Measurements from ENCODE around the gene BTG1.

BTG1 gene

DNA sequence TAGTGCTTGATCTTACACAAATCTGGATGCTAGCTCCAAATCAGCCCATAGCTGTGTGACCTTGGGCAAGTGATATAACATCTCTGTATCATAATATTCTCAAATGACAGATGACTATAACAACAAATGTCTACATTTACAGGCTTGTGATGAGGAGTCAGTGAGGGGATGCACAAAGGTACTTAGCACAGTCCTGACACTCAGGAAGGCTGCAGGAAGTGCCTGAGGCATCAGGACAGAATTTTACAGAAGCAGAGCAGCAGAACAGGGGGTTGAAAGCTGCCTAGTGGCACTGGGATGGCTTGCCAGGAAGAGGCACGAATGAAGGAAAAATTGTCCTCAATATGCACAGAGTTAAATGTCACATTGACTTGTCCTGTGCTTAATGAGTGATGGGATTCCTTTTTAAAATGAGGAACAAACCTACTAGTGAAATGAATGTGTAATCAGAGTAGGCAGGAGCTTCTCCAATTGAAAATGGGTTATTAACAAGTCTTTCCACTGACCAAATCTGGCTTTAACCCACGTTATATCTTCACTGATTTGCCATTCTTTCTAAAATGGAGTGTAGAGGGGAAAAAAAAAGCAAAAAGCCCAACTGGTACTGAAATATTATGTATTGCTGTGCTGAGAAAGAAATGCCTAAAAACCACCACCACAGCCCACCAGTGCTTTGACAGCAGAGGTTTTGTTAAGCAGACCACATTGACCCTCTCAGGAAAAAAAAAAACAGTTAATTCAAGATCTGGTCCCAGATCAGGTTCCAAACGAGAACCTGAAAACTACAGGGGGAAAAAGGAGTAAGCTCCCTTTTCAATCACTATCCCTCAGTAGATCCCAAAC lies 11.6 kb downstream of the BTG1 start:
- no peak for DNase-seq (ENCODE audit: low read depth in 2 of 2)

DNA sequence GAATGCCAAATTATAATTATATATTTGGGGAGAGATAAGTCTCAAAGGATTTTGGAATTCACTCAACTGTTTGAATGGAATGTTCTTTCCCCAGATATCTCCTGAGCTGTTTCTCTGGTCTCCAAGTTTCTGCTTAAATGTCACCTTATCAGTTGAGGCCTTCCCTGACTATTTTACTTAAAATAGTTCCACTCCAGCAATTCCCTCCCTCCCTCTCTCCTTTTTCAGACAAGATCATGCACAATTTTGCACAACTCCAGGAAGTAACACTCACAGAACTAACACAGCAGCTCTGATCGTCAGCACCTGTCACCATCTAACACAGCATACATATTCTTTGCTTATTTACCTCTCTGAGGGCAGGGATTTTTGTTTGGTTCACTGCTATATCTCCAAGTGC lies 12.5 kb downstream of the BTG1 start:
- no peak for DNase-seq (ENCODE audit: low read depth in 2 of 2)

- no peak for DNase-seq (ENCODE audit: low read depth in 2 of 2)
These were observed 13.4 kb downstream of the BTG1 start for GRCh38 chr12:92132288-92132687.

DNA sequence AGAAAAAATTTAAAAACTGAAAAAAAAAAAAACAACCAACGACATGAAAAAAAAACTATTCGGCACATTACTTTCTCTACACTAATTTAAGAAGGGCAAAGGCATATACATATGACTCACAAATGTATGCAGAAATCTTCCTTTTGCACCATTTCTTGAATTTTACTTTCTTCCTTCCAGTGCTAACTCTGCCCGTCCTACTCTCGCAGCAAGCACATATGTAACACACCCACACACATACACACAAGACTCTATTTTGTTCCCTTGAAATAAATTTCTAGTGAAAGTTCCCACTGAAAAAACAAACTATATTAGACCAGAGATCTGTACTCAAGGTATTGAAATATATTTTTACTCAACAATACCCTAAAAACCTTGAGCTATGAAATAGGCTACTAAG lies 14.6 kb downstream of the BTG1 start:
- DNase-seq (ENCODE audit: low read depth in 2 of 2), result no peak

DNA sequence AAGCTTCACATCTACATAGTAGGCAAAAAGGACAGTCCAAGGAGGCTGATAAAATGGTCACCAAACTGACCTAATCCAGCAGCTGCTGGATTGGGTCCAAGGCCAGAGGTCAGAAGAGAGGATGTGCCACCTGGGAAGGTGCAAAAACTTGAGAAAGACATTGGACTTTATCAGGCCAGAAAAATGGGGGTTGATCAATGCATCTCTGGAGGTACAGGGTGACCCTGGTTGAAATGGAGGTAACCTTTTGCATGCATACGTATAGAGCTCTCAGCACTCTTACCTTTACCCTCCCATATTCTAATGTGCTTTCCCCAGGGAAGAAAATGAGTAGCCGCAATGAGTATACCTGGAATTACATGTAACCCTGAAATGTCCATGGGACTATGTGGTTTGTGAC lies 16.0 kb downstream of the BTG1 start:
- DNase-seq (ENCODE audit: low read depth in 2 of 2), result no peak

DNA sequence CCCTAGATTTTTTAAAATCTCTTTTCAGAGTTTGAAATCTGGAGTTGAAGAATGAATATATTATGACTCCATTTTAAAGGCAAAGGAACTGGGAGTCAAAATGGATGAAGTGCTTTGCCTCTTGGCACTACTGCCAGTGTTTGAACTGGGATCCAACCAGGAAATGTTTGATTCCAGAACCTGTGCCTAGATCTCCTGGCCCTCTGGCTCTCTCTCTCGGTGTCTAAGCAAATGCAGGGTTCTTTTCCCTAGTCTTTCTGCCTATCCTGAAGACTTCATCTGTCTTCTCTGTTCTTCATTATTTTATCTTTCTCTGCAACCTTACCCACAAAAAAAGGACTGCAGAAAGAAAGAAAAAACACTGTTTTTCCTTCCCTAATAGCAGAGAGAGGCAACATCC lies 17.0 kb downstream of the BTG1 start:
- DNase-seq (ENCODE audit: low read depth in 2 of 2), result no peak

- no peak for DNase-seq (ENCODE audit: low read depth in 2 of 2)
These were observed 21.0 kb downstream of the BTG1 start for GRCh38 chr12:92124689-92125029.

DNA sequence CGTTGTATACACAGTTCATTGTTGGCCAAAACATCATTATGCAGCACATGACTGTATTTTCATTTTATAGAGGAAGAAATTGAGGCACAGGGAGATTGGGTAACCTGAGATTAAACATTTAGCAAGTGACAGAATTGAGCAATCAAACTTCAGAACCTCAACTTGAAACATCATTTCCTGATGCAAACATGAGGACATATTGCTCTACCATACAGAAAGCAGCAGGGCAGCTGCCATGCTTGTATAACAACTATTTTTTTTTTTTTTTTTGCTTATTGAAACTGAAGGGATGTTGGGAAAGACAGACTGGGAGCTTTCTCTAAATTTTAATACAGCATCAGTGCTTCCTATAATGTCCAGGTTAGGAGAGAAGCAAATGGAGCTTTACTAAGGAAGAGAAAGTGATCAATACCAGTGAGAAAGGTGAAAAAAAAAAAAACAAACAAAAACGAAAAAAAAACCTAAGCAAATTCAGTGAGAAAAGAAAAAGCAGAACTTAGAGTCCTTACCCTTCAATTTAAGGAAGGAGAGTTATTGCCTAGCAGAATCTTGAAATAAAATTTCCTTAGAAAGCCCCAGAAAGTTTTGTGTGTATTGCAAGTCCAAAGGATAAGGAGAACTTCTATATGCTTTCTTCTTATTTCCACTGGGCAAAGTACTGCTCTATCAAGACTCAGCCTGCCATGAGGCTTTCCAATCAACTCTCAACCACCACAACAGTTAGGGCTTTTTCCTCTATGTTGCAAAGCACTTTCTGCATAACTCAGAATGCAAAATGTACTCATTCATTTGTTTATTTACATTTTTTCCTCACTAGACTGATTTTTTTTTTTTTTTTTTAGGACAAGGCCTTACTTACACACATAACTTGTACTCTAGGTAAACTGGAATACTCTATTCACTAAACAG lies 21.6 kb downstream of the BTG1 start:
- DNase-seq (ENCODE audit: low read depth in 2 of 2), result no peak

DNA sequence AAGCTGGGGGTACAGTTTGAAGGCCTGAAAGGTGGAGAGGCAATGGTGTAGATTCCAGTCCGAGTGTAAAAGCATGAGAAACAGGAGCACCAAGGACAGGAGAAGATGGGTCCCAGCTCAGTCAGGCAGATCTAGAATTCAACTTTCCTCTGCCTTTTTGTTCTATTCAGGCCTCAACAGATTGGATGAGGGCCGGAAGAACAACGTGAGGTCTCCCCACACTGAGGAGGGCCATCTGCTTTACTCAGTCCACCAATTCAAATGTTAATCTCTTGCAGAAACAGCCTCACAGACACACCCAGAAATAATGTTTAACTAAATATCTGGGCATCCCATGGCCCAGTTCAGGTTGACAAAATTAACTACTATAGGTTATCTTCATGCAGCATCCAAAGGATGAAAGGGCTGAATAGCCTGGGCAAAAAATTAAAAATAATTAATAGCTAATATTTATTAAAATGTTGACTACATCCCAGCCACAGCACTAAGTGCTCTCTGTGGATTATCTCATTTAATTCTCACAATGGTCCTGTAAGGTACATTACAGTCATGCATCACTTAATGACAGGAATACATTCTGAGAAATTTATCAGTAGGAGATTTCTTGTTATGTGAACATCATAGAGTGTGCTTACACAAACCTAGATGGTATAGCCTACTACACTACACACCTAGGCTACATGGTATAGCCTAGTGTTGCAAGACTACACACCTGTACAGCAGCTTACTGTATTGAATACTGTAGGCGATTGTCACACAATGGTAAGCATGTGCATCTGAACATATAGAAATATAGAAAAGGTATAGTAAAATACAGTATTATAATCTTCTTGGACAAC lies 22.5 kb downstream of the BTG1 start:
- no peak for DNase-seq (ENCODE audit: low read depth in 2 of 2)

GRCh38 chr12:92121826-92122225 lies 23.8 kb downstream of the BTG1 start:
- DNase-seq (ENCODE audit: low read depth in 2 of 2), result no peak

GRCh38 chr12:92118826-92119536 lies 26.7 kb downstream of the BTG1 start:
- DNase-seq (ENCODE audit: low read depth in 2 of 2), result no peak

DNA sequence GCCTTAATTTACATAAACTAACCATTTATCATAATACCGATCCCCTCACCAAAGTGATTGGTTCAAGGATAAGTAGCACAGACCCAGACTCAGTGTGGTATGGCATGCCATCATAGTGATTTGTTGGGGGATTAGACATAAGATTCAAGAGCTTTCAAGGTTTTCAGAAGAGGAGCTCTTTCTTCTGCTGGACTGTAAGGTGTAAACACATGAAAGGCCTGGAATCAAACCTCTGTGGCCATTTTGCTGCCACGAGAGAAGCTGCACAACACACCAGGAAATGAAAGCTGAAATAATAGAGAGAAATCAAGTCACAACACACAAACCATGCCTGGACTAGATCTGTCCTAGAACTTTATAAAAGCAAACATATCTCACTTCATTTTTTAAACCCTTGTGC lies 30.8 kb downstream of the BTG1 start:
- DNase-seq (ENCODE audit: low read depth in 2 of 2), result no peak

- no peak for DNase-seq (ENCODE audit: low read depth in 2 of 2)
These were observed 34.4 kb downstream of the BTG1 start for GRCh38 chr12:92111256-92111655.

- DNase-seq (ENCODE audit: low read depth in 2 of 2), result no peak
These were observed 35.5 kb downstream of the BTG1 start for GRCh38 chr12:92110083-92110640.

DNA sequence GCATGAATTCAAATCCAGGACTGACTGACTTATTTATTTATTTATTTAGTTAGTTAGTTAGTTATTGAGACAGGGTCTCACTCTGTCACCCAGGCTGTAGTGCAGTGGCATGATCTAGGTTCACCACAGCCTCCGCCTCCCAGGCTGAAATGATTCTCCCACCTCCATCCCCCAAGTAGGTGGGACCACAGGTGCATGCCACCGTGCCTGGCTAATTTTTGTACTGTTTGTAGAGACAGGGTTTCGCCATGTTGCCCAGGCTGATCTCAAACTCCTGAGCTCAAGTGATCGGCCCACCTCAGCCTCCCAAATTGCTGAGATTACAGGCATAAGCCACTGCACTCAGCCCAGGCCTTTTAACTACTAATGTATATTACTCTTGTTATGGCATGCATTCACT lies 36.0 kb downstream of the BTG1 start:
- DNase-seq (ENCODE audit: low read depth in 2 of 2), result no peak

GRCh38 chr12:92108651-92109050 lies 37.0 kb downstream of the BTG1 start:
- no peak for DNase-seq (ENCODE audit: low read depth in 2 of 2)

DNA sequence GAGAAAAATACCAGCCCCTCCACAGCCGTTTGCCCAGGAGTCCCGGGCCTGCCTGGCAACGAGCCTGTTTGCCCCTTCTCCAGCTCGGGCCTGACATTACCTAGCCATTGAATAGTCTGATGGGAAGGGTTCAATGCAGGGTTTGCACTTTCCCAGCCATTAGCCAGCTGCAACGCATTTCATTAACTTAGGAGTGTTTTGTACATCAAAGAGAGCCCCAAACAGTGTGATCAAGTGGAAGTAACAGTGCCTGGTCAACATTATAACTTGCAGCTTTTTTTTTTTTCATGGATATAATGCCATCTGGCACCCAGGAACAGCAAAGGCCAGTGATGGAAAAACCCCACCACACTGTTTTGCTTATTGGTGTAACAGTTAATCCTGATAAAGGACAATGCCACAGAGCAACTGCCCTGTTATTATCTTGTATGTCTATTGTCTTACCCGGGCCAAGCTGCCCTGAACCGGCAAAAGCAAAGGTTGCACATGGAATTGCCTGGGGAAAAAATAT lies 38.0 kb downstream of the BTG1 start:
- no peak for DNase-seq (ENCODE audit: low read depth in 2 of 2)

DNA sequence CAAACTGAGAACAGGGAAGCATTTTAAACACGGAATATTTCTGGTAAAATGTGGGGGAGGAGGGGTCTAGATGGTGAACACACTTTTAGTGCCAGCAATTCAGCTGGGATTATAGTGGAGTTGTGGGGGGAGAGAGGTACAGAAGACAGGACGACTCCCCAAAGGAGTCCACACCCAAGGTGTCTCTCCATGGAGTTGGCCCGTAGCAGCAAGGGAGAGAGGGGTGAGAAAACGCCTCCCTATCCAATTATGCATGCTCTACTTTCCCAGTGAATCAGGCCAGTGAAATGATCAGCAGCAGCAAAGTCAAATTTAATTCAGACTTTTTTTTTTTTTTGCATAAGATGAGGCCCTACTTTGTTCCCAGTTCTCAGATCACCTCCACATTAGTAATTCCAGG lies 38.6 kb downstream of the BTG1 start:
- DNase-seq (ENCODE audit: low read depth in 2 of 2), result no peak

DNA sequence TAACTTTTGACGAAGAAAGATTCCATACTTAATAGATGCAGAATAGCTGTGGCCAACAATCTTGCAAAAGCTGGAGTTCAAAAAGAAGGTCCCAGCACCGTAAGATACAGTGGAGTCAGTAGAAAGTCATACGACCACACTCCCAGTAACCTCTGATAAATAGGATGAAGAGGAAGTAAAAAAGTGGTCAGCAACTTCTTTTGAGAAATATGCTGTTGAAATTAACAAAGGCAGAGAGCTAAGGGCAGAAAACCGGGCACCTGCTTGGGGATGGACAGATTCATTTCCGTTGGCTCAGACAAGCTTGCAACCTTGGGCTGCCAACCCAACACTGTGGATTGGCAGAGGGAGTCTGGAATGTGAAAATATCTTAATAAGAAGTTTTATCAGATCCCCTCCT lies 40.0 kb downstream of the BTG1 start:
- no peak for DNase-seq (ENCODE audit: low read depth in 2 of 2)

- DNase-seq (ENCODE audit: low read depth in 2 of 2), result no peak
These were observed 40.5 kb downstream of the BTG1 start for GRCh38 chr12:92105110-92105509.

DNA sequence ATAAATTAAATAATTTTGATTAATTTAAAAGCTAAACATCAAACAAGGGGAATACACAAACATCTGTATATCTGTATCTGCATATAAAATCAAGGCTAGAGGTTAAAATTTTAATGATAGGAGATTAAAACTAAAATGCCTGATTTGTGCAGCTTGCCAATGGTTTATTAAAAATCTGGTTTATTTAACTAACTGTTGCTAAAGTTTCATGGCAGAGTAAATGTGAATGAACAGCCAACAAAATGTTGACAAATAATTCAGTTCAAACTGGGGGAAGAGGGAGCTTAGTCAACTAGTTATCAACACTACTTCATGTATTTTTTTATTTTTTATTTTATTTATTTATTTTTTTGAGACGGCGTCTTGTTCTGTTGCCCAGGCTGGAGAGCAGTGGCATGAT lies 43.0 kb downstream of the BTG1 start:
- no peak for DNase-seq (ENCODE audit: low read depth in 2 of 2)
